GM18951 (cell line): ENCODE results near the gene SERPINH1.

Source experiments
- POLR2A ChIP-seq: IDR thresholded peaks from 4 replicates; pipeline ENCODE4 v1.6.1; 2011; ENCODE audit warnings: mild to moderate bottlenecking; ENCODE audit not compliant: insufficient read length, insufficient read depth; ENCODE audit errors: extremely low read depth
- in situ Hi-C: fragments of 300-500 bp; cut with MboI; formaldehyde crosslinking; loops from one replicate; pipeline ENCODE4 v1.12.0; 2022; ENCODE audit warnings: low sequenced_read_pairs, mixed read lengths, inconsistent platforms; ENCODE audit not compliant: unreplicated experiment

The SERPINH1 gene

GRCh38 chr11:75538150-75538942 is 23.7 kb upstream of the SERPINH1 start:
- in situ Hi-C loops = no loop called here

DNA sequence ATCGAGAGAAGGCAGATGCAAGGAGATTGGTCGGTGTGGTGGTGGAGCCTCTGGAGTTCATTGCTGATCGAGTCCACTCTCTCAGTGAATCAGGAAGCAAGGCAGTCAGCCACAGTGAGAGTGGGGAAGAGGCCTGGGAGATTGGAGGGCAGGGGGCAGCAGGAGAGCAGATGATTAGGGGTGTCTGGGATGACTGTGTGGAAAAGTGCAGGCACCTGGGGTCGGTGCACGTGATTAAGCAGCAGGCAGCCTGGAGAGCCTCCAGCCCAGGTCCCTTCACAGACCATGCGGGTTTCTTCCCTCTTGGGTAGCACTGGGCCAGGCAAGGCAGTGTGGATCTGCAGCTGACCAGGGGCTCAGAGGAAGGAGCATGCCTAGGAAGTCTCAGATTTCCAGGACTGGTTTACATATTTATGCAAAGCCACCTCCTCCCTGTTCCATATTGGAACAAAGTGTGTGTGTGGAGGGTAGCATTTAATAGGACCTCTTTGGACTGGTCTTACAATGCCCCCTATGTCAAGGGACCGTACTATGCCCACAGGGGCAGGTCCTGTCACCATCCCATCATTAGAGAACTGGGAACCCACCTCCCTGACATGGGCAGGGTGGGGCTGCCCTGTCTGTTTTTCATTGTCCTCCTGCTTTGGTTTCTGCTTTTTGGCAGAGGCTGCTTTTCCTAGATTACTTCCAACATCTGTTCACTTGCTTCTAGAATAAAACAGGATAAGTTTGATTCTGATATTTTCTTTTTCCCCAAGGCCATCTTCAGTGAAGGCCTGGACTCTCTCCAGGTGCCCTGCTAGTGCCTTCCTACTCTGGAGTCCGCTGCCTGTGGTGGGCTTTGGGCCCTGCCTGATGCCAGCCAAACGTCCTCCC is 22.4 kb upstream of the SERPINH1 start:
- no peak for TF ChIP-seq POLR2A
- in situ Hi-C loops = no loop called here

More at GRCh38 chr11:75538150-75538942, 23.7 kb upstream of the SERPINH1 start:
- no peak for TF ChIP-seq POLR2A

GRCh38 chr11:75541193-75542087 is 20.6 kb upstream of the SERPINH1 start:
- no peak for TF ChIP-seq POLR2A
- in situ Hi-C loops = no loop called here

GRCh38 chr11:75542088-75542438 is 20.0 kb upstream of the SERPINH1 start:
- TF ChIP-seq POLR2A = no peak
- in situ Hi-C loops = no loop called here

DNA sequence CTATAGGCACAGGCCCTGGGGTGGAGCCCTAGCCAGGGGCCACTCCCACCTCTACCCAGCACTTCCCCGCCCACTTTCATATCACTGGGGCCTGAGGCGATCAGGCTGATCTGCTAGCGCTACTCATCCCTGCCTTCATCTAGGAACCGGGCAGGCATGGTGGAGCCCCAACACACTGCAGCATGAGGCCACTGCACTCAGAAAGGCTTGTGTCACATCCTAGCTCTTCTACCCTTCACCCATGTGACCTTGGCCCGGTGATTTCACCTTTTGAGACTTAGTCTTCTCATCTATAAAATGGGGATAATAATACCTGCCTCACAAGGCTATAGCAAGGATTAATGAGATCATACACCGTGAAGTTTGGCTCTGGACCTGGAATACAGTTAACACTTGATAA is 18.2 kb upstream of the SERPINH1 start:
- in situ Hi-C loops = no loop called here
- TF ChIP-seq POLR2A = no peak

GRCh38 chr11:75547177-75547576 is 14.9 kb upstream of the SERPINH1 start:
- TF ChIP-seq POLR2A = no peak
- in situ Hi-C loops = no loop called here

GRCh38 chr11:75547617-75548058 is 14.4 kb upstream of the SERPINH1 start:
- TF ChIP-seq POLR2A = no peak
- in situ Hi-C loops = no loop called here

- in situ Hi-C loops = no loop called here
- TF ChIP-seq POLR2A = no peak
These were observed 13.3 kb upstream of the SERPINH1 start for GRCh38 chr11:75548595-75549272.

DNA sequence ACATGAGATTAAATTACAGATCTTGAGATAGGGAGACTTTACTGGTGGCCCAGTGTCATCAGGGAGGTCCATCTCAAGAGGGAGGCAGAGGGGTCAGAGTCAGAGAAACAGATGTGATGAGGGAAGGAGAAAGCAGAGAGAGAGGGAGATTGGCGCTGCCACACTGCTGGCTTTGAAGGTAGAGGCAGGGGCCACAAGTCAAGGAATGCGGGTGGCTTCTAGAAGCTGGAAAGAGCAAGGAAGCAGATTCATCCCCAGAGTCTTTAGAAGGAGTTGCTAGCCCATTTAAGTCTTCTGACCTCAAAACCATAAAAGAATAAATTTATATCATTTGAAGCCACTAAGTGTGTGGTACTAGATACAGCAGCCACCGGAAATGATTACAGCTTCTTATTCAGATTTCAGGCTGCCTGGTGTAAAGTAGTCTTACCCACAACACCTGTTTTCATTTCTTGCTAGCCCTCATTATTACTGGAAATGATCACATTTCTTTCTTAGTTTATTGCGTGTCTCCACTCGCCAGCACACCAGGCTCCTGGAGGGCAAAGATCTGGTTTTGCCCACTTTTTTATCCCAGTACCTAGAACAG is 12.6 kb upstream of the SERPINH1 start:
- in situ Hi-C loops = no loop called here
- no peak for TF ChIP-seq POLR2A

DNA sequence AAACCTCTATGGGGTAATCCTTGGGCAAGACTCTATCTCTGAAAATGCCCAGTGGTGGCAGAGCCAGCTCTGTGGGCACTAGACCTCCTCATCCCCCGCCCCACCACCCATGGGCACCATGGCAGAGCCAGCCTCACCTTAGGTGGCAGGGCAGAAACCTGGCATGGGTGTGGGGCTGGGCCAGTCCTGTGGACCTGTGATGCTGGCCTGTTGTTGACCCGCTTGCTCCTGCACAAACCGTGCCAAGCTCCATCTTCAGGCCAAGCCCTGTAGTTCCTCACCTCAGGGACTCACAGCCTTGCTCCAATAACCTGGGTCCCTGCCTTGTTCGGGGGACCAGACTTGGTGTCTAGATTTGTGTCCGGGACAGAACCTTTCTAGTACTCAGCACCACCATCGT is 8.9 kb upstream of the SERPINH1 start:
- no peak for TF ChIP-seq POLR2A
- in situ Hi-C loops = no loop called here

- in situ Hi-C loops = no loop called here
- no peak for TF ChIP-seq POLR2A
These were observed 8.2 kb upstream of the SERPINH1 start for GRCh38 chr11:75553889-75554257.
